HG03460 (cell line): Measurements from ENCODE around the gene ADRB1.

Experiments used
- ATAC-seq: cut with Tn5 transposase; IDR thresholded peaks from one replicate; pipeline ENCODE4 v1.9.1; 2021; ENCODE audit not compliant: unreplicated experiment

The ADRB1 gene

GRCh38 chr10:114026189-114027040 is 17.3 kb upstream of the ADRB1 start:
- ATAC-seq, result no peak

- ATAC-seq, result no peak
Measured at GRCh38 chr10:114027041-114027394, 16.6 kb upstream of the ADRB1 start.

GRCh38 chr10:114027951-114028350 is 15.7 kb upstream of the ADRB1 start:
- ATAC-seq, result no peak

GRCh38 chr10:114028425-114028824 is 15.2 kb upstream of the ADRB1 start:
- no peak for ATAC-seq

- no peak for ATAC-seq
Measured at GRCh38 chr10:114029655-114030054, 14.0 kb upstream of the ADRB1 start.

GRCh38 chr10:114030140-114030539 is 13.5 kb upstream of the ADRB1 start:
- no peak for ATAC-seq

GRCh38 chr10:114031073-114031972 is 12.3 kb upstream of the ADRB1 start:
- no peak for ATAC-seq

GRCh38 chr10:114033566-114033965 is 10.1 kb upstream of the ADRB1 start:
- no peak for ATAC-seq

GRCh38 chr10:114034923-114035645 is 8.6 kb upstream of the ADRB1 start:
- no peak for ATAC-seq

- no peak for ATAC-seq
Measured at GRCh38 chr10:114035791-114036190, 7.9 kb upstream of the ADRB1 start.

GRCh38 chr10:114038819-114039218 is 4.8 kb upstream of the ADRB1 start:
- no peak for ATAC-seq

GRCh38 chr10:114041166-114041565 is 2.5 kb upstream of the ADRB1 start:
- no peak for ATAC-seq

- ATAC-seq, result peak; percentile 47
Measured at GRCh38 chr10:114042895-114043531, 653 bp upstream of the ADRB1 start.

- ATAC-seq, result no peak
Measured at GRCh38 chr10:114044247-114045135, 825 bp downstream of the ADRB1 start.

GRCh38 chr10:114045136-114046086 is 1.7 kb downstream of the ADRB1 start:
- no peak for ATAC-seq

GRCh38 chr10:114046087-114046458 is 2.4 kb downstream of the ADRB1 start:
- no peak for ATAC-seq

- no peak for ATAC-seq
Measured at GRCh38 chr10:114048472-114048871, 4.8 kb downstream of the ADRB1 start.

- ATAC-seq, result no peak
Measured at GRCh38 chr10:114051714-114052113, 8.0 kb downstream of the ADRB1 start.

GRCh38 chr10:114052255-114052654 is 8.6 kb downstream of the ADRB1 start:
- ATAC-seq, result no peak
